Neural cell (in vitro differentiated cells): ENCODE data around the gene ARID3A. TPM values are rescaled to one million over a fixed set of nuclear protein-coding genes. Genes with fewer than 3 reads are reported as not detected.

Source experiments
- H2AFZ ChIP-seq: fragments of 200-600, 300-800 bp; sonication (generic), shearing (Covaris generic); 2 replicates; pipeline ENCODE4 v1.6.0; 2014; ENCODE audit warnings: low read depth, mild to moderate bottlenecking, antibody characterized with exemption, low read length, moderate library complexity
- H3F3A ChIP-seq: fragments of 200-600 bp; shearing (Covaris generic); 2 replicates; pipeline ENCODE4 v1.6.1; 2016; ENCODE audit warnings: mild to moderate bottlenecking, moderate library complexity, mixed read lengths, antibody characterized with exemption, low read length; ENCODE audit not compliant: insufficient read depth, poor library complexity, severe bottlenecking
- H3K27ac ChIP-seq: fragments of 200-600, 300-800 bp; sonication (generic), shearing (Covaris generic); 2 replicates; pipeline ENCODE4 v1.5.1; 2014; ENCODE audit warnings: mild to moderate bottlenecking, low read length, moderate library complexity
- H3K27me3 ChIP-seq: fragments of 300-800, 200-600 bp; sonication (generic), shearing (Covaris generic); 2 replicates; pipeline ENCODE4 v1.6.0; 2014; ENCODE audit warnings: mild to moderate bottlenecking, low read depth, low read length, moderate library complexity; ENCODE audit not compliant: insufficient read depth
- H3K36me3 ChIP-seq: fragments of 300-800, 200-600 bp; sonication (generic), shearing (Covaris generic); 2 replicates; pipeline ENCODE4 v1.5.1; 2014; ENCODE audit warnings: mild to moderate bottlenecking, antibody characterized with exemption, low read length, moderate library complexity; ENCODE audit not compliant: insufficient read depth
- H3K4me2 ChIP-seq: fragments of 300-800, 200-600 bp; sonication (generic), shearing (Covaris generic); 2 replicates; pipeline ENCODE4 v1.6.0; 2014; ENCODE audit warnings: mild to moderate bottlenecking, low read length
- H3K4me3 ChIP-seq: fragments of 300-800, 200-600 bp; sonication (generic), shearing (Covaris generic); 2 replicates; pipeline ENCODE4 v1.5.1; 2014; ENCODE audit warnings: mild to moderate bottlenecking, low read length, moderate library complexity
- H3K79me2 ChIP-seq: fragments of 200-600 bp; shearing (Covaris generic); replicated peaks from 2 replicates; pipeline ENCODE4 v1.6.0; 2014; ENCODE audit warnings: mild to moderate bottlenecking, low read length, moderate library complexity; ENCODE audit not compliant: insufficient read depth
- H3K9ac ChIP-seq: fragments of 300-800, 200-600 bp; sonication (generic), shearing (Covaris generic); 2 replicates; pipeline ENCODE4 v1.6.1; 2016; ENCODE audit warnings: mild to moderate bottlenecking, low read length, mixed read lengths
- H3K9me2 ChIP-seq: fragments of 200-600 bp; shearing (Covaris generic); 2 replicates; pipeline ENCODE4 v1.6.1; 2016; ENCODE audit warnings: mild to moderate bottlenecking, low read length, mixed read lengths; ENCODE audit not compliant: insufficient read depth
- H3K9me3 ChIP-seq: fragments of 200-600, 300-800 bp; sonication (generic), shearing (Covaris generic); 2 replicates; pipeline ENCODE4 v1.6.1; 2016; ENCODE audit warnings: mild to moderate bottlenecking, mixed run types, low read length, moderate library complexity, mixed read lengths
- H4K20me1 ChIP-seq: fragments of 200-600 bp; shearing (Covaris generic); 2 replicates; pipeline ENCODE4 v1.6.1; 2016; ENCODE audit warnings: mild to moderate bottlenecking, mixed run types; ENCODE audit not compliant: insufficient read depth
- CTCF ChIP-seq: fragments of 450-650 bp; IDR thresholded peaks from 2 replicates; pipeline ENCODE4 v1.5.1; 2014; ENCODE audit warnings: antibody characterized with exemption, mild to moderate bottlenecking, moderate library complexity; ENCODE audit not compliant: poor library complexity, severe bottlenecking
- EP300 ChIP-seq: fragments of 450-650 bp; conservative IDR thresholded peaks from 2 replicates; pipeline ENCODE4 v1.6.1; 2014; ENCODE audit warnings: antibody characterized with exemption, mild to moderate bottlenecking, moderate library complexity; ENCODE audit not compliant: poor library complexity, severe bottlenecking
- EZH2 ChIP-seq: fragments of 200-600, 300-800 bp; shearing (Covaris generic), sonication (generic); IDR thresholded peaks from 2 replicates; pipeline ENCODE4 v1.6.1; 2014; ENCODE audit warnings: antibody characterized with exemption, low read length, borderline replicate concordance, mild to moderate bottlenecking; ENCODE audit not compliant: insufficient read depth, poor library complexity, severe bottlenecking
- POLR2AphosphoS5 ChIP-seq: IDR thresholded peaks from 2 replicates; pipeline ENCODE4 v1.6.1; 2012
- RAD21 ChIP-seq: fragments of 450-650 bp; conservative IDR thresholded peaks from 2 replicates; pipeline ENCODE4 v1.6.1; 2014; ENCODE audit warnings: antibody characterized with exemption, mild to moderate bottlenecking, moderate library complexity
- SMC3 ChIP-seq: fragments of 450-650 bp; conservative IDR thresholded peaks from 2 replicates; pipeline ENCODE4 v1.6.1; 2014; ENCODE audit warnings: antibody characterized with exemption, mild to moderate bottlenecking, moderate library complexity; ENCODE audit not compliant: poor library complexity
- polyA plus RNA-seq: library from polyadenylated mRNA; depleted of rRNA; stranded (reverse); fragments of >200 nt; gene quantifications from 2 replicates; pipeline ENCODE4 v1.2.3, GENCODE V29; 2014
- TF ChIP-seq, protein P1 (sequence below): IDR thresholded peaks from 2 replicates; pipeline ENCODE4 v1.6.1; 2012; ENCODE audit warnings: borderline replicate concordance

Gene ARID3A
- polyA plus RNA-seq, 1 donor from 2014 or later = 11.4 TPM

- no peaks in the 10 kb centered on the region for H3K27me3 ChIP-seq
- H3K36me3 ChIP-seq = no peaks in the 10 kb centered on the region
- H2AFZ ChIP-seq = no peak overlapping the region
- no peak overlapping the region for H3K9ac ChIP-seq
- no peak for TF ChIP-seq POLR2AphosphoS5
- TF ChIP-seq CTCF = no peak
- TF ChIP-seq EZH2 = no peak
- H3K27ac ChIP-seq = no peak overlapping the region
- H3K9me2 ChIP-seq = no peaks in the 10 kb centered on the region
- H3F3A ChIP-seq = no peaks in the 10 kb centered on the region
- H4K20me1 ChIP-seq = no peaks in the 10 kb centered on the region
- H3K79me2 ChIP-seq = no peaks in the 10 kb centered on the region
- H3K4me2 ChIP-seq = no peak overlapping the region
- H3K9me3 ChIP-seq = no peaks in the 10 kb centered on the region
- no peak overlapping the region for H3K4me3 ChIP-seq
Measured at GRCh38 chr19:990746-991145, 64.9 kb downstream of the ARID3A start.

DNA sequence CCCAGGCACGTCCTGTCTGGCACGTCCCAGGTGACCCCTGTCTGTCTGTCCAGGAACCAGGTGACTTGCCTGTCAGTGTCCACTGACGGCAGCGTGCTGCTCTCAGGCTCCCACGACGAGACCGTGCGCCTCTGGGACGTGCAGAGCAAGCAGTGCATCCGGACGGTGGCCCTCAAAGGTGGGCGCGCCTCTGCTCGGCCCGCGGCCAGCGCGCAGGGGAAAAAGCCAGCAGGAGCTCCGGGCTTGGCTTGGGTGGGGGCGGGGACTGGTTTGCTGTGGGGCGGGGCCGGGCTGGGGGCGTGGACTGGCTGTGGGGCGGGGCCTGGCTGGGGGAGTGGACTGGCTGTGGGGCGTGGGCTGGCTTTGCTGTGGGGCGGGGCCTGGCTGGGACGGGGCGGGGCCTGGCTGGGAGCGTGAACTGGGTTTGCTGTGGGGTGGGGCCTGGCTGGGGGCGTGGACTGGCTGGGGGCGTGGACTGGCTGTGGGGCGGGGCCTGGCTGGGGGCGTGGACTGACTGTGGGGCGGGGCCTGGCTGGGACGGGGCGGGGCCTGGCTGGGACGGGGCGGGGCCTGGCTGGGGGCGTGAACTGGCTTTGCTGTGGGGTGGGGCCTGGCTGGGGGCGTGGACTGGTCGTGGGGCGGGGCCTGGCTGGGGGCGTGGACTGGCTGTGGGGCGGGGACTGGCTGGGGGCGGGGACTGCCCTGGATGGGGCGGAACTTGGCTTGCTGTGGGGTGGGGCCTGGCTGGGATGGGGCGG lies 65.5 kb downstream of the ARID3A start:
- Histone ChIP-seq H3K36me3 (no peaks in the 10 kb centered on the region), H4K20me1 (no peaks in the 10 kb centered on the region), H3K9me2 (no peaks in the 10 kb centered on the region), H3F3A (no peaks in the 10 kb centered on the region), H3K4me2 (no peak overlapping the region), H3K9ac (no peak overlapping the region), H3K9me3 (no peaks in the 10 kb centered on the region), H3K27me3 (no peaks in the 10 kb centered on the region), H3K4me3 (no peak overlapping the region), H2AFZ (no peak overlapping the region), H3K27ac (no peak overlapping the region), H3K79me2 (no peaks in the 10 kb centered on the region)
- TF ChIP-seq EP300 = no peak
- TF ChIP-seq, protein P1, sequence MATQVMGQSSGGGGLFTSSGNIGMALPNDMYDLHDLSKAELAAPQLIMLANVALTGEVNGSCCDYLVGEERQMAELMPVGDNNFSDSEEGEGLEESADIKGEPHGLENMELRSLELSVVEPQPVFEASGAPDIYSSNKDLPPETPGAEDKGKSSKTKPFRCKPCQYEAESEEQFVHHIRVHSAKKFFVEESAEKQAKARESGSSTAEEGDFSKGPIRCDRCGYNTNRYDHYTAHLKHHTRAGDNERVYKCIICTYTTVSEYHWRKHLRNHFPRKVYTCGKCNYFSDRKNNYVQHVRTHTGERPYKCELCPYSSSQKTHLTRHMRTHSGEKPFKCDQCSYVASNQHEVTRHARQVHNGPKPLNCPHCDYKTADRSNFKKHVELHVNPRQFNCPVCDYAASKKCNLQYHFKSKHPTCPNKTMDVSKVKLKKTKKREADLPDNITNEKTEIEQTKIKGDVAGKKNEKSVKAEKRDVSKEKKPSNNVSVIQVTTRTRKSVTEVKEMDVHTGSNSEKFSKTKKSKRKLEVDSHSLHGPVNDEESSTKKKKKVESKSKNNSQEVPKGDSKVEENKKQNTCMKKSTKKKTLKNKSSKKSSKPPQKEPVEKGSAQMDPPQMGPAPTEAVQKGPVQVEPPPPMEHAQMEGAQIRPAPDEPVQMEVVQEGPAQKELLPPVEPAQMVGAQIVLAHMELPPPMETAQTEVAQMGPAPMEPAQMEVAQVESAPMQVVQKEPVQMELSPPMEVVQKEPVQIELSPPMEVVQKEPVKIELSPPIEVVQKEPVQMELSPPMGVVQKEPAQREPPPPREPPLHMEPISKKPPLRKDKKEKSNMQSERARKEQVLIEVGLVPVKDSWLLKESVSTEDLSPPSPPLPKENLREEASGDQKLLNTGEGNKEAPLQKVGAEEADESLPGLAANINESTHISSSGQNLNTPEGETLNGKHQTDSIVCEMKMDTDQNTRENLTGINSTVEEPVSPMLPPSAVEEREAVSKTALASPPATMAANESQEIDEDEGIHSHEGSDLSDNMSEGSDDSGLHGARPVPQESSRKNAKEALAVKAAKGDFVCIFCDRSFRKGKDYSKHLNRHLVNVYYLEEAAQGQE = no peak
- TF ChIP-seq RAD21 = no peak
- no peak for TF ChIP-seq CTCF
- TF ChIP-seq SMC3 = no peak
- TF ChIP-seq EZH2 = no peak
